Lower leg skin (tissue), 4 donors: ENCODE results near the gene THAP4. TPM values are rescaled to one million over a fixed set of nuclear protein-coding genes. Genes with fewer than 3 reads are reported as not detected.
A peak's percentile ranks its signal among the peaks of the same experiment; 100 is the strongest.
"Not testable (repeated sequence)": the region's sequence is repeated elsewhere in the genome, so short reads cannot be mapped to it uniquely, and the experiment has no call there.

Experiments used
- DNase-seq, 2 donors: peaks; one replicate each; pipeline ENCODE4 v3.0.0-alpha.2; 2019; ENCODE audit warnings: low spot score in 2 of 2
- H3K4me3 ChIP-seq: fragments of 200-600 bp; sonication (generic); 2 replicates; pipeline ENCODE4 v1.5.1; 2017; ENCODE audit warnings: mild to moderate bottlenecking, low read depth; ENCODE audit not compliant: poor library complexity, severe bottlenecking
- POLR2A ChIP-seq, 2 donors: fragments of 450-650 bp; IDR thresholded peaks; one replicate each; pipeline ENCODE4 v1.6.1; 2016 to 2017; ENCODE audit warnings: antibody characterized with exemption in 2 of 2, mild to moderate bottlenecking in 1 of 2, moderate library complexity in 1 of 2
- WGBS, 2 donors: methylation state at CpG; one replicate each; pipeline ENCODE4 v1.1.5; 2018; 5-methylcytosine and 5-hydroxymethylcytosine counted together
- intact Hi-C: fragments of 100-400 bp; cut with DNase I; formaldehyde crosslinking; loops from one replicate; pipeline ENCODE4 v1.15.0; 2023; ENCODE audit warnings: low total_unique reads
- total RNA-seq, 4 donors: library from RNA; depleted of rRNA; stranded (reverse); fragments of >200 nt; gene quantifications; one replicate each; pipeline ENCODE4 v1.1.0, GENCODE V29; 2016
- TF ChIP-seq, protein P1 (sequence below), 3 donors: fragments of 450-650 bp; IDR thresholded peaks; one replicate each; pipeline ENCODE4 v1.5.1; 2016; ENCODE audit warnings: antibody characterized with exemption in 3 of 3, mild to moderate bottlenecking in 3 of 3, moderate library complexity in 2 of 3

The THAP4 gene
- total RNA-seq, 4 donors from 2014 or later: 52.4 to 60.7 (median 58.3) TPM

DNA sequence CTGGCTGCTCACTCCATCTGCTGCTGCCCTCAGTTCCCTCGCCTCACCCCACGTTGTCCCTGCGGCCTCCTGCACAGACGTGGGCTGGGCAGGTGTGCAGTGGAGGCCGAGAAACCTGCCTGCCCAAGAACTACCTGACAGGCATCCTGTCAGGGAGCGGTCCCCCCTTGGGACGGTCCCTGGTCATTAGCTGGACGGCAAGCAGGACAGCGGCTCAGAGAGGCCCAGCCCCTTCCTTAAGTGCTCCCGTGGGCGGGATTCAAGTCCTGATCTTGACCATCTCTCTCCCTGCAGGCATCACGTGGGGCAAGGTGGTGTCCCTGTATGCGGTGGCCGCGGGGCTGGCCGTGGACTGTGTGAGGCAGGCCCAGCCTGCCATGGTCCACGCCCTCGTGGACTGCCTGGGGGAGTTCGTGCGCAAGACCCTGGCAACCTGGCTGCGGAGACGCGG is 67.1 kb downstream of the THAP4 start:
- 85 to 94% methylated on average over 22 to 23 of the region's 23 CpGs for WGBS, 2 donors
- H3K4me3 ChIP-seq: no peak overlapping the region
- intact Hi-C loops: no loop called here
- TF ChIP-seq, protein P1, sequence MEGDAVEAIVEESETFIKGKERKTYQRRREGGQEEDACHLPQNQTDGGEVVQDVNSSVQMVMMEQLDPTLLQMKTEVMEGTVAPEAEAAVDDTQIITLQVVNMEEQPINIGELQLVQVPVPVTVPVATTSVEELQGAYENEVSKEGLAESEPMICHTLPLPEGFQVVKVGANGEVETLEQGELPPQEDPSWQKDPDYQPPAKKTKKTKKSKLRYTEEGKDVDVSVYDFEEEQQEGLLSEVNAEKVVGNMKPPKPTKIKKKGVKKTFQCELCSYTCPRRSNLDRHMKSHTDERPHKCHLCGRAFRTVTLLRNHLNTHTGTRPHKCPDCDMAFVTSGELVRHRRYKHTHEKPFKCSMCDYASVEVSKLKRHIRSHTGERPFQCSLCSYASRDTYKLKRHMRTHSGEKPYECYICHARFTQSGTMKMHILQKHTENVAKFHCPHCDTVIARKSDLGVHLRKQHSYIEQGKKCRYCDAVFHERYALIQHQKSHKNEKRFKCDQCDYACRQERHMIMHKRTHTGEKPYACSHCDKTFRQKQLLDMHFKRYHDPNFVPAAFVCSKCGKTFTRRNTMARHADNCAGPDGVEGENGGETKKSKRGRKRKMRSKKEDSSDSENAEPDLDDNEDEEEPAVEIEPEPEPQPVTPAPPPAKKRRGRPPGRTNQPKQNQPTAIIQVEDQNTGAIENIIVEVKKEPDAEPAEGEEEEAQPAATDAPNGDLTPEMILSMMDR (IDR thresholded peaks at IDR 0.05): no peak
- no peak for TF ChIP-seq POLR2A (IDR thresholded peaks at IDR 0.05)
- peak in 1 of 2 donors; percentile 68 for DNase-seq

DNA sequence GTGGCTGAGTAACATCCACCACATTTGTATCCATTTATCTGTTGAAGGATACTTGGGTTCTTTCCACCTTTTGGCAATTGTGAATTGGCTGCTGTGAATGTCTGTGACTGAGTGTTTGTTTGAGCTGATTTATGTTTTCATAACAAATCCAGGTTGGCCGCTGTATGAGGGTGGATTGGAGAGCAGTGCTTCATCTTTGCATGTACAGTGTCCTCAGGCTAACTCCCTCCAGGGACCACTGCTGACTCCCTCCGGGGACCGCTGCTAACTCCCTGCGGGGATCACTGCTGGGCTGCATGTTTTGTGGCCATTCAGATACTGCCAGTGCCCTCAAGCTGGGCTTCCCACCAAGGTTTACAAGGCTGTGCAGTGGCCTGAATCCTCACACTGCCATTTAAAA is 68.2 kb downstream of the THAP4 start:
- TF ChIP-seq, protein P1 (IDR thresholded peaks at IDR 0.05): no peak
- TF ChIP-seq POLR2A (IDR thresholded peaks at IDR 0.05): no peak
- no peak overlapping the region for H3K4me3 ChIP-seq
- DNase-seq: peak in 1 of 2 donors; percentile 45
- intact Hi-C loops: no loop called here
- 68 to 72% methylated on average over 4 of the region's 4 CpGs for WGBS, 2 donors

DNA sequence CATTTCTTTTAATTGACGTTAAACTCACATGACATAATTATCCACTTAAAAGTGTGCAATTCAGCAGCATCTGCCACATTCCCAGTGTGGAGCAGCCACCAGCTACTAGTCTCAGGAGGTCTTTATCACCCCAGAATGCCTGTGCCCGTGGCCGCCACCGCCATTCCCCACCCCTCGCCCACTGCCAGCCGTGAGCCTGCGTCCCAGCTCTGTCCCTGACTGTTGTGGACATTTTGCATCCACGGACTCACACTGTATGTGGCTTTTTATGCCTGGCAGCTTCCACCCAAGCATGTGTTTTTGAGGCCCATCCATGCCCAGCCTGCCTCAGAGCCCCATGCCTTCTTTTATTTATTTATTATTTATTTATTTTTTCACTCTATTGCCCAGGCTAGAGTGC is 69.2 kb downstream of the THAP4 start:
- TF ChIP-seq, protein P1 (IDR thresholded peaks at IDR 0.05): no peak
- no peak for TF ChIP-seq POLR2A (IDR thresholded peaks at IDR 0.05)
- DNase-seq: peak in 1 of 2 donors; percentile 68
- no peak overlapping the region for H3K4me3 ChIP-seq
- WGBS, 2 donors: 95 to 96% methylated on average over 8 of the region's 8 CpGs
- intact Hi-C loops: no loop called here

DNA sequence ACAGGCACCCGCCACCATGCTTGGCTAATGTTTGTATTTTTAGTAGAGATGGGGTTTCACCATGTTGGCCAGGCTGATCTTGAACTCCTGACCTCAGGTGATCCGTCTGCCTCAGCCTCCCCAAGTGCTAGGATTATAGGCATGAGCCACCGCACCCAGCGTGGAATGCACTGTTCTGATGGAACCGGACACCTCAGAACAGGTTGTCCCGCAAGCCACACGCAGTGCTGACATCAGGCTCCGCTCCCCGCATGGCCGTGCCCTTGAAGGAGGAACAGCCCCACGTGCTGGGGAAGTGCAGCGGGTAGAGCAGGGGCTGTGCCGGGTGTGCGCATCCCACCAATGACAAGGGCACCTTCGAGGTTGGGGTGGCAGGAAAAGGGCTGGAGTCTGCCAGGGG is 69.7 kb downstream of the THAP4 start:
- intact Hi-C loops, H3K4me3 ChIP-seq: not testable (repeated sequence)
- peak in 1 of 2 donors; percentile 69 for DNase-seq
- WGBS, 2 donors: 86 to 93% methylated on average over 10 to 15 of the region's 15 CpGs

DNA sequence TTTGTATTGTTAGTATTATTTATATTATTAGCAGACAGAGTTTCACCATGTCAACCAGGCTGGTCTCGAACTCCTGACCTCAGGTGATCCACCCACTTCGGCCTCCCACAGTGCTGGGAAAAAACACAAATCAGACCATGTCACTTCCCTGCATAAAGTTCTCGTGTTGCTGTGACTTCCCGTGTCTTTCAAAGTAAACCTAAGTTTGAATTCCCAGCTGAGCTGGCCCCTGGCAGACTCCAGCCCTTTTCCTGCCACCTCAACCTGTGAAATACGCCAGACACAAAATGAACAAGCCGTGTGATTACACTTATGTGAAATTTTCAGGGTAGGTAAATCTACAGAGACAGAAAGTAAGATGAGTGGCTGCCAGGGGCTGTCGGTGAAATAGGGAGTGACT is 70.5 kb downstream of the THAP4 start:
- H3K4me3 ChIP-seq: no peak overlapping the region
- TF ChIP-seq POLR2A (IDR thresholded peaks at IDR 0.05): no peak
- TF ChIP-seq, protein P1 (IDR thresholded peaks at IDR 0.05): no peak
- intact Hi-C loops: no loop called here
- 81 to 83% methylated on average over 6 to 7 of the region's 7 CpGs for WGBS, 2 donors
- DNase-seq: peak in 1 of 2 donors; percentile 68

DNA sequence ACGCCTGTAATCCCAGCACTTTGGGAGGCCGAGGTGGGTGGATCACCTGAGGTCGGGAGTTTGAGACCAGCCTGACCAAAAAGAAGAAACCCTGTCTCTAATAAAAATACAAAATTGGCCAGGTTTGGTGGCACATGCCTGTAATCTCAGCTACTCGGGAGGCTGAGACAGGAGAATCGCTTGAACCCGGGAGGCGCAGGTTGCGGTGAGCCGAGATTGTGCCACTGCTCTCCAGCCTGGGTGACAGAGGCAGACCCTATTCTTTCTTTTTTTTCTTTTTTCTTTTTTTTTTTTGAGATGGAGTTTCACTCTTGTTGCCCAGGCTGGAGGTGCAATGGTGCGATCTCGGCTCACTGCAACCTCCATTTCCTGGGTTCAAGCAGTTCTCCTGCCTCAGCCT is 70.9 kb downstream of the THAP4 start:
- WGBS, 2 donors: 92 to 97% methylated on average over 11 of the region's 11 CpGs

DNA sequence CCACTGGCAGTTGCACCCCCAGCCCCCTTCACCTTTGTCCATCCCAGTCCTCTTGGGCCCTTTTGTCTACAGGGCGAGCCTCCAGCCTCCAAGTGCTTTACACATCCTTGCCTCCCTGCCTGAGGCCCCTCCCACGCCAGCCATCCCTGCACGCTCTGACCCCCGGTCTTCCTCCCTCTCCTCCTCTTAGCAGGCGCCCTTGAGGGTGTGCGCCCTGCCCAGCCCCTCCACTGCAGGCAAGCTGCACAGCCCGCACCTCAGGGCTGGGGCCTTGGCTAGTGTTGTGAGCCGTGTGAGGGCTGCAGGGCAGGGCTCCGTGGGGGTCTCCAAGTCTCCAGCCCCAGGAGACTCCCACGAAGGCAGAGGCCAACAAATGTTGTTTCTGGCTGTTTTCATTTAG is 71.5 kb downstream of the THAP4 start:
- TF ChIP-seq, protein P1 (IDR thresholded peaks at IDR 0.05): no peak
- TF ChIP-seq POLR2A (IDR thresholded peaks at IDR 0.05): no peak
- DNase-seq: no peak
- 71 to 77% methylated on average over 10 of the region's 10 CpGs for WGBS, 2 donors
- H3K4me3 ChIP-seq: no peak overlapping the region
- intact Hi-C loops: no loop called here

More for the DNA sequence above, 70.9 kb downstream of the THAP4 start:
- DNase-seq: peak in 1 of 2 donors; percentile 39
- H3K4me3 ChIP-seq, intact Hi-C loops: not testable (repeated sequence)
